Kidney (tissue), 14 donors: ENCODE results near the gene GOLGA2. TPM values are rescaled to one million over a fixed set of nuclear protein-coding genes. Genes with fewer than 3 reads are reported as not detected.

Experiments used
- DNase-seq, 5 donors: peaks; one replicate each; pipeline ENCODE4 v3.0.0-alpha.2; 2013 to 2020
- FAIRE-seq: peaks from 2 replicates; lab custom pipeline; 2012; peaks lifted over from hg19 to GRCh38; lab: Jason Lieb, UNC
- H3K27ac ChIP-seq, 2 donors: one replicate each; pipeline ENCODE4 v1.7.0; 2013; ENCODE audit warnings: low read depth in 2 of 2, low read length in 2 of 2, inconsistent platforms in 1 of 2
- H3K27me3 ChIP-seq: one replicate; pipeline ENCODE4 v1.7.1; 2013; ENCODE audit warnings: low read length, inconsistent platforms; ENCODE audit not compliant: control insufficient read depth, insufficient read depth
- H3K36me3 ChIP-seq, 3 donors: one replicate each; pipeline versions ENCODE4 v1.7.0 to v1.7.1; 2013; ENCODE audit warnings: low read length in 3 of 3, control low read depth in 1 of 3, inconsistent platforms in 1 of 3; ENCODE audit not compliant: insufficient read depth in 3 of 3, control insufficient read depth in 2 of 3
- H3K4me1 ChIP-seq, 3 donors: one replicate each; pipeline versions ENCODE4 v1.7.0 to v1.7.1; 2013; ENCODE audit warnings: low read length in 3 of 3, inconsistent platforms in 1 of 3, low read depth in 1 of 3; ENCODE audit not compliant: control insufficient read depth in 2 of 3, insufficient read depth in 2 of 3
- H3K4me3 ChIP-seq, 3 donors: one replicate each; pipeline versions ENCODE4 v1.7.0 to v1.8.1; 2013; ENCODE audit warnings: low read length in 3 of 3, control low read depth in 1 of 3, inconsistent platforms in 1 of 3
- H3K9ac ChIP-seq, 3 donors: one replicate each; pipeline versions ENCODE4 v1.7.0 to v1.7.1; 2013; ENCODE audit warnings: low read length in 3 of 3, control low read depth in 1 of 3, inconsistent platforms in 1 of 3
- H3K9me3 ChIP-seq, 3 donors: one replicate each; pipeline versions ENCODE4 v1.7.0 to v1.7.1; 2013; ENCODE audit warnings: low read length in 3 of 3, control low read depth in 1 of 3, inconsistent platforms in 1 of 3; ENCODE audit not compliant: control insufficient read depth in 2 of 3, insufficient read depth in 1 of 3
- intact Hi-C: fragments of 100-400 bp; cut with DNase I; formaldehyde crosslinking; loops from one replicate; pipeline ENCODE4 v1.11.1; 2022
- polyA plus RNA-seq: library from polyadenylated mRNA; stranded (reverse); fragments of 350-450 nt; fragmentation: Illumina TruSeq; extraction: RNeasy Lipid Tissue Mini Kit (QIAGEN cat#74804); gene quantifications from one replicate; pipeline ENCODE4 v1.2.3, GENCODE V29; 2014; ENCODE audit warnings: low read depth, low replicate concordance; ENCODE audit not compliant: insufficient read depth
- total RNA-seq: library from RNA; stranded (reverse); fragmentation: NEBNext Ultra II Directional; extraction: Animal tissue kit (Norgen Biotek cat#: 25700); gene quantifications from one replicate; pipeline ENCODE4 v1.2.1, GENCODE V29; 2021
- TF ChIP-seq, protein P1 (sequence below): IDR thresholded peaks from 3 replicates; pipeline ENCODE4 v1.5.1; 2012; ENCODE audit warnings: mild to moderate bottlenecking, moderate library complexity, borderline replicate concordance; ENCODE audit not compliant: insufficient read depth; ENCODE audit errors: extremely low read depth
- donor health status: control.
- donor health status: control.
- donor health status: control.
- donor health status: control.
- donor health status: control.
- donor health status: DM: yes; HTN: yes; CAD: no.
- donor health status: Normal renal cell carcinoma (clear cell type).

Gene GOLGA2
- total and polyA plus RNA-seq, 2 donors from 2014 or later = 42.9 to 79.7 TPM

DNA sequence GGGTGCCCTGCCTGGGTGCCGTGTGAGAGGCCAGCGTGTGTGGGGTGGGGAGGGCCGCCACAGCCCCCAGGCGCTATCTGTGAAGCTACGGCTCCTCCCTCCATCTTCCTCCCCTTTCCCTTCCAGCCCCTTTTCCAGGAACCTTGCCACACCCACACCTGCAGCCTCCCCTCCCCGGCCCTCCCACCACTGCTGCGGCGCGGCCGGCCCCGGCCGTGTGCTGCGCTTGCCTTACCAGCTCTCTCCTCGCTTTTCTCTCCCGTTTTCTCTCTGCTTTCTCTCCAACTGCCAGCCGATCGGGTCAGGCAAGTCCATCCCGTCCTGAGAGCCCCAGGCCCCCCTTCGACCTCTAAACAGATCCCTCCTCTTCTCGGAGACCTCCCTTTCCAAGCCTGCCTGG, 21.4 kb downstream of the GOLGA2 start:
- DNase-seq (no peak), FAIRE-seq (no peak)
- Histone ChIP-seq H3K27me3 (no peaks in the 10 kb centered on the region), H3K9me3 (no peaks in the 10 kb centered on the region), H3K9ac (no peak overlapping the region), H3K4me1 (peaks cover 0 to 7% (median 0%) of the 10 kb centered on the region in 3 donors), H3K27ac (no peak overlapping the region), H3K36me3 (peaks cover 0 to 15% (median 15%) of the 10 kb centered on the region in 3 donors), H3K4me3 (no peak overlapping the region)
- intact Hi-C loops = no loop called here
- TF ChIP-seq, protein P1, sequence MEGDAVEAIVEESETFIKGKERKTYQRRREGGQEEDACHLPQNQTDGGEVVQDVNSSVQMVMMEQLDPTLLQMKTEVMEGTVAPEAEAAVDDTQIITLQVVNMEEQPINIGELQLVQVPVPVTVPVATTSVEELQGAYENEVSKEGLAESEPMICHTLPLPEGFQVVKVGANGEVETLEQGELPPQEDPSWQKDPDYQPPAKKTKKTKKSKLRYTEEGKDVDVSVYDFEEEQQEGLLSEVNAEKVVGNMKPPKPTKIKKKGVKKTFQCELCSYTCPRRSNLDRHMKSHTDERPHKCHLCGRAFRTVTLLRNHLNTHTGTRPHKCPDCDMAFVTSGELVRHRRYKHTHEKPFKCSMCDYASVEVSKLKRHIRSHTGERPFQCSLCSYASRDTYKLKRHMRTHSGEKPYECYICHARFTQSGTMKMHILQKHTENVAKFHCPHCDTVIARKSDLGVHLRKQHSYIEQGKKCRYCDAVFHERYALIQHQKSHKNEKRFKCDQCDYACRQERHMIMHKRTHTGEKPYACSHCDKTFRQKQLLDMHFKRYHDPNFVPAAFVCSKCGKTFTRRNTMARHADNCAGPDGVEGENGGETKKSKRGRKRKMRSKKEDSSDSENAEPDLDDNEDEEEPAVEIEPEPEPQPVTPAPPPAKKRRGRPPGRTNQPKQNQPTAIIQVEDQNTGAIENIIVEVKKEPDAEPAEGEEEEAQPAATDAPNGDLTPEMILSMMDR = no peak

DNA sequence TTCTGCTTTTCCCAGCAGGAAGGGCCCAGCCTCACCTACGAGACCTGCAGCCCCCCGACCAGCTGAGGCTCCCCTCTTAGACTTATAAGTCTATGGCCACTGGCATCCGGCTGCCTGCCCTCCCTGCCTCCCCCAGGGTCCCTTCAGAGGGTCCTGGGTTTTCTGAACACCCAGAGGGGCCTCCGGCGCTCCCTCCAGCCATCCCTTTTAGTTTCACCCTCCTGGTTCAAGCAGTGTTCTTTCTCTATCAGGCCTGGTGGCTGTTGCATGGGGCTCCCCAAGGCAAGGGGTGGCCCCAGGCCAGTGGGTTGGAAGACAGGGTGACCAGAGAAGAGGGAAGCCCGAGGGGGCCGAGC, 21.8 kb downstream of the GOLGA2 start:
- no peak for FAIRE-seq
- H3K9me3 ChIP-seq = no peaks in the 10 kb centered on the region
- H3K9ac ChIP-seq = no peak overlapping the region
- intact Hi-C loops = no loop called here
- H3K27me3 ChIP-seq = no peaks in the 10 kb centered on the region
- peaks cover 0 to 7% (median 0%) of the 10 kb centered on the region in 3 donors for H3K4me1 ChIP-seq
- DNase-seq = peak in 1 of 5 donors; percentile 66
- no peak overlapping the region for H3K4me3 ChIP-seq
- H3K27ac ChIP-seq = no peak overlapping the region
- TF ChIP-seq, protein P1 = no peak
- H3K36me3 ChIP-seq = peaks cover 0 to 12% (median 12%) of the 10 kb centered on the region in 3 donors

- peaks cover 0 to 7% (median 0%) of the 10 kb centered on the region in 3 donors for H3K4me1 ChIP-seq
- H3K36me3 ChIP-seq = peaks cover 0 to 7% (median 7%) of the 10 kb centered on the region in 3 donors
- FAIRE-seq = no peak
- H3K27ac ChIP-seq = no peak overlapping the region
- no peaks in the 10 kb centered on the region for H3K27me3 ChIP-seq
- H3K9me3 ChIP-seq = no peaks in the 10 kb centered on the region
- DNase-seq = peak in 1 of 5 donors; percentile 68
- TF ChIP-seq, protein P1 = no peak
- H3K9ac ChIP-seq = no peak overlapping the region
- intact Hi-C loops = no loop called here
- H3K4me3 ChIP-seq = no peak overlapping the region
Observed at GRCh38 chr9:128253140-128253990, 22.4 kb downstream of the GOLGA2 start.
